LNCAP (cell line): Measurements from ENCODE around the gene BRMS1.

ENCODE experiments used
- TF ChIP-seq, protein P1 (sequence below): fragments of 450-650 bp; IDR thresholded peaks from 2 replicates; pipeline ENCODE4 v1.5.1; 2017; ENCODE audit warnings: mild to moderate bottlenecking

The BRMS1 gene

DNA sequence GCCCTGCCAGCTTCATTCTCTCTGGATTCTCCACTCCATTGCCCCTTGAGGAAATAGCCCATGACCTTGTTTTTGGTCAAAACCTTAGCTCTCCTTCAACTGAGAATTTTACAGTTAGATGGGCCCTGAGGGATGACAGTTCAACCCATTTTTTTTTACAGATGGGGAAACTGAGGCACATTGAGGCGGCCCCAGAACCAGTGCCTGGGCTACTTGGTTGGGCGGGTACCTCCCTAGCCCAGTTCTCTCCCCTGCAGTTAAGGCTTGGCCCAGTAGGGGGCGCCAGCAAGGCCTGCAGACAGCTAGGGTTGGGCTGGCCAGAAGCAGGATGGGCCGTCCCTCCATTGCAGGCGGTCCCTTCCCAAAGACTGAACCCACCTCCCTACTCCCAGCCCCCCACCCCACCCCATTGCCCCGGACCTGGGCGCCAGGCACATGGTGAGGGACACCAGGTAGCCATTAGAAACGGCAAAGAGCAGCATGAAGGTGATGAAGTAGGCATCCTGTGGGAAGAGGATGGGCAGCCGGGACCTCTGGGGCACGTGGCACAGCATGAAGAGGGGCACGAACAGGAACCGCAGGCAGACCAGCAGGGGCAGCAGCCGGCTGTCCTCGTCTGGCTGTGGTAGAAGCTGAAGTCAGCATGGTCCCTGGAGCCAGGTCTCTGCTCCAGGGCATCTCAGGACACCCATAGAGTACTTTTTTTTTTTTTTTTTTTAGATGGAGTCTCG, 19.1 kb upstream of the BRMS1 start:
- TF ChIP-seq, protein P1, sequence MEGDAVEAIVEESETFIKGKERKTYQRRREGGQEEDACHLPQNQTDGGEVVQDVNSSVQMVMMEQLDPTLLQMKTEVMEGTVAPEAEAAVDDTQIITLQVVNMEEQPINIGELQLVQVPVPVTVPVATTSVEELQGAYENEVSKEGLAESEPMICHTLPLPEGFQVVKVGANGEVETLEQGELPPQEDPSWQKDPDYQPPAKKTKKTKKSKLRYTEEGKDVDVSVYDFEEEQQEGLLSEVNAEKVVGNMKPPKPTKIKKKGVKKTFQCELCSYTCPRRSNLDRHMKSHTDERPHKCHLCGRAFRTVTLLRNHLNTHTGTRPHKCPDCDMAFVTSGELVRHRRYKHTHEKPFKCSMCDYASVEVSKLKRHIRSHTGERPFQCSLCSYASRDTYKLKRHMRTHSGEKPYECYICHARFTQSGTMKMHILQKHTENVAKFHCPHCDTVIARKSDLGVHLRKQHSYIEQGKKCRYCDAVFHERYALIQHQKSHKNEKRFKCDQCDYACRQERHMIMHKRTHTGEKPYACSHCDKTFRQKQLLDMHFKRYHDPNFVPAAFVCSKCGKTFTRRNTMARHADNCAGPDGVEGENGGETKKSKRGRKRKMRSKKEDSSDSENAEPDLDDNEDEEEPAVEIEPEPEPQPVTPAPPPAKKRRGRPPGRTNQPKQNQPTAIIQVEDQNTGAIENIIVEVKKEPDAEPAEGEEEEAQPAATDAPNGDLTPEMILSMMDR: peak; percentile 91

DNA sequence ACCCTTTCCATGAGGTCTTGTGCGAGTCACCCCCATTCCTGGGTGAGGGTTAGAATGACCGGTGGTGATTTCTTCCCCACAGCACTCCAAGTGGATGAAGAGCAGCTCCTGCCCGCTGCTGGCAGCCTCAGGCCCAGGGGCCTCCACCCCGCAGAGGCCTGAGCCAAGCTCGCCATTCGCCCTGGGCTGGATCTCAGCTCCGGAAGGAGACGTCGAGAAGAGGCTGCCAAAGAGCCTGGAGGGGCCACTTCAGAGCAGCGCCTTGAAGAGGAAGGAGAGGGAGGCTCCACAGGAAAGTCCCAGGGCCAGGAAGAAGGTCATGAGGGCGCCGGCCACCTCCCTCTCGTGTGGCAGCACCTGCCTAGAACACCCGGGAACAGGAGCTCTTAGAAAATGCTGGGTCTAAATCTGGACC, 18.3 kb upstream of the BRMS1 start:
- TF ChIP-seq, protein P1: no peak

DNA sequence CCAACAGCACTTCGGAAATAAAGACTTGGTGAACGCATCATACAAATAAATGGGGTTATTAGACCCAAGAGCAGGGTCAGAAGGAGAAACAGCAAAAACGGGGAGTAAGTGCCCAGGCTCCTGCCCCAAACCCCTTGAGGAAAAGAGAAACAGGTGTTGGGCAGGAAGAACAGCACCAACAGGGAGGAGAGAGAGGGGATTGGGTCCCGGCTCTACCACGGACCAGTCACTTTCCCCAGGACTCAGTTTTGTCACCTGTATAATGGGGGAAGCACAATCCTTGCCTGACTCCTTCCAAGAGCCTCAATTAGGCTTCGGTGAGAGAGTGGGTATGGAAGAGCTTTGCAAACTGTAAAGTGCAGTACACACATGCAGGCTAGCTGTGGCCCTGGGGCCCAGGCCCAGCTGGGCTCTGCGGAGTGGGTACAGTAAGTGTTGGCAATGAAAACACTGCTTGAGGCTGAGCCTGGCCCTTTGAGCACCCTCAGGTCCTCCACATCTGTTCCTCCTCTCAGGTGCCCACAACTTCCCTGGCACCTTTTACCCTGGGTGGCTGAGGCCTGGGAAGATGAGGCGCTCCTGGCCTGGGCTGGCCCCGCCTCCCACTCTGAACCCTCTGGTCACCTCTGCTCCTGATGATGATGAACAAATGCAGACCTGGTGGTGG, 17.7 kb upstream of the BRMS1 start:
- TF ChIP-seq, protein P1: no peak

DNA sequence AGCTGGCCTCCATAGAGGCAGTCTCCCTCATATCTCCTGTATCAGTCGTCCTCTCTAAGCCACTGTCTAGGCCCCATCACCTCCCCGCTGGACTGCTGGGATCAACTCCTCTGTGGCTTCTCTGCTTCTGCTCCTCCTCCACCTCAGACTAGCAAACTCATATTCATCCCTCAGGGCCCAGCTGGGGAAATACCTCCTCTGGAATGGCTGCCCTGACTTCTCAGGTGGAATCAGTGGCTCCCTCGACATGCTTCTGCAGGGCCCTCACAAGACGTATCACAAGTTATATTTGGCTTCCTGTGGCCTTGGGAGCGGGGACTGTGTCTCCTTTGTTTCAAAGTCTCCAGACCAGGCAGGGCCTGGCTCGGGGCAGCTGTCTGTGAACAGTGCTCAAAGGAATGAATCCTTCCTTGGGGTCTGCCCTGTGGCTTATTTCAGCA, 16.6 kb upstream of the BRMS1 start:
- TF ChIP-seq, protein P1: no peak

DNA sequence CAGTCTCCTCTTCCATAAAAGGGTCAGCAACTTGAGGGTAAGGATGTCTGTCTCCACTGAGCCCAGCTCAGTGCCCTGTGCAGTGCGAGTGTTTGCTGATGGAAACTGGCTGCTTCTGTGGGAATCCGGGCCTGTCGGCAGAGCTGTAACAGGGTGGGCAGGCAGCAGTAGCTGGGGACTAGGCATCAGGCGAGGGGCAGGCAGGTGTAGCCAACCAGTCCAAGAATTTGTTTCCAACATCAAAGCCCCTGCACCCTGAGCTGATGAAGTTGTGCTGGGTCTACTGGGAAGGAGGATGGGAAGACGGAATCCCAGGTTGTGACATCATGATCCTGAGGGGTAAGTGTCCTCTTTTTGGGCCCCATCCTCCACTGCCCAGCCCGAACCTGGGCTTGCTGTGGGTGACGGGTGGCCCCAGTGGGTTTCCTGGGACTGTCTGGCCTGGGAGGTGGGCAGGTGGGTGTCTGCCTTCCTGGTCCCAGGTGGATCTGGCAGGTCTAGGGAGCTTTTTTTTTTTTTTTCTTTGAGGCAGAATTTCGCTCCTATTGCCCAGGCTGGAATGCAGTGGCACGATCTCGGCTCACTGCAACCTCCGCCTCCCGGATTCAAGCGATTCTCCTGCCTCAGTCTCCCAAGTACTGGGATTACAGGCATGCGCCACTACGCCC, 15.6 kb upstream of the BRMS1 start:
- TF ChIP-seq, protein P1: no peak

DNA sequence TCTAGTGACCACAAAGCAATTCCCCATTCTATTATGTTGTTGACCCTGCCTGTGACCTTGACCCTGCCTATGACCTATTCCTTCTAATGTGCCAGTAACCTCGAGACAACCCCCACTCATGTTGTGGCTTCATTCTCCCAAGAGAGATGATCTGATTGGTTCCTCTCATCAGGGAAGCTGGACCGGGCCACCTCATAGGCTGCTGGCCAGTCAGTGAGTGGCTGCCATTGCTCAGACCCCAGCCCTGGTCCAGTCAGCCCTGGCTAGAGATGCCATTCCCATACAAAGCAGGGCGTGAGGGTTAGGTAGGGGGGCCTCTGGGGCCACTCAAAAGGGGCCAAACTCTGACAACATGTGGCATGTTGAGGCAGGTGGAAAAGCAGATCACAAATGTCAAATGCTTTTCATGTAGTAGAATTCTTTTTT, 14.8 kb upstream of the BRMS1 start:
- TF ChIP-seq, protein P1: no peak

DNA sequence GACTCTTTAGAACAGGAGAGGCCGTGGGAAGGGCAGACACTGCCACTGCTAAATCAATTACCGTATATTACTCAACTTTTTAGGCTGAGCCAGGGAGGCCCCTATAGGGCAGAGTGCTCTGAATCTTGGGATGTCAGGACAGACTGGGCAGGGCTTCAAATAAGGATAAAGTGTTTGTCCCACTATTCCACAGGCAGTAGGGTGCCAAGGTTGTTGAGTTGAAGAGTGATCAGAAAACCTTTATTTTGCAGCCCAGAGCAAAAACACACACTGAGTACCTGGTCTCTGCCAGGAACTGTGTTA, 4.1 kb upstream of the BRMS1 start:
- TF ChIP-seq, protein P1: no peak
